HG02870 (cell line): ENCODE results near the gene STARD7.
"Not testable (repeated sequence)": the region's sequence is repeated elsewhere in the genome, so short reads cannot be mapped to it uniquely, and the experiment has no call there.

Experiments used
- ATAC-seq: cut with Tn5 transposase; IDR thresholded peaks from one replicate; pipeline ENCODE4 v1.9.1; 2021; ENCODE audit warnings: mild to moderate bottlenecking, moderate library complexity; ENCODE audit not compliant: unreplicated experiment

Gene STARD7

DNA sequence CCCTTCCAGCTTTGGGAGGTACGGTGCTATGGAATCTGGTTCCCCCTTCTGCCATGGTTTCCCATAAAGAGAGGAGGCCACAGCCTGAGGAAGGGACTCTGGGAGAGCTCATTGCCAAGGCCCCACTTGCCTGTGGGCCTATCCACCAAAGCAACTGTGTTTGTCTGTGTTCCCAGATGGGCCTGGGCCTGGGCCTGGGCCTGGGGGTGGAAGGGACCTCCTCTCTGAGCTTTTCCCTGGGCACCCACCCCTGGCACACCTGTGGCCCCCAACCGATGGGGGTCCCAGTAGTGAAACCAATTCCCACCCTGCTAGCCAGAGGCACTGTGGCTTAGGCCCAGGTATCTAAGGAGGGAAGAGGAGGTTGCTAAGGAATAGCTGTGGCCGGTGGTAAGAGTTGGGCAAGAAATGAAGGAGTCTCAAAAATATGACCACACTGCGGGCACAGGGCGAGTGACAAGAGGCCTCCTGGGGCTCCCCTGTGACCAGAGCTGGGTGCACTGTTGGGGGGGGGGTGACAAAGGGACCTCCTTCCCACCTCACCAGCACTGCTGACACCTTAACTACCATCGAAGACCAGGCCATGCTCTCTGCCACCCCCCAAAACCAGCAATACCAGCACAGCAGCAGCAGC lies 58.5 kb downstream of the STARD7 start:
- no peak for ATAC-seq

DNA sequence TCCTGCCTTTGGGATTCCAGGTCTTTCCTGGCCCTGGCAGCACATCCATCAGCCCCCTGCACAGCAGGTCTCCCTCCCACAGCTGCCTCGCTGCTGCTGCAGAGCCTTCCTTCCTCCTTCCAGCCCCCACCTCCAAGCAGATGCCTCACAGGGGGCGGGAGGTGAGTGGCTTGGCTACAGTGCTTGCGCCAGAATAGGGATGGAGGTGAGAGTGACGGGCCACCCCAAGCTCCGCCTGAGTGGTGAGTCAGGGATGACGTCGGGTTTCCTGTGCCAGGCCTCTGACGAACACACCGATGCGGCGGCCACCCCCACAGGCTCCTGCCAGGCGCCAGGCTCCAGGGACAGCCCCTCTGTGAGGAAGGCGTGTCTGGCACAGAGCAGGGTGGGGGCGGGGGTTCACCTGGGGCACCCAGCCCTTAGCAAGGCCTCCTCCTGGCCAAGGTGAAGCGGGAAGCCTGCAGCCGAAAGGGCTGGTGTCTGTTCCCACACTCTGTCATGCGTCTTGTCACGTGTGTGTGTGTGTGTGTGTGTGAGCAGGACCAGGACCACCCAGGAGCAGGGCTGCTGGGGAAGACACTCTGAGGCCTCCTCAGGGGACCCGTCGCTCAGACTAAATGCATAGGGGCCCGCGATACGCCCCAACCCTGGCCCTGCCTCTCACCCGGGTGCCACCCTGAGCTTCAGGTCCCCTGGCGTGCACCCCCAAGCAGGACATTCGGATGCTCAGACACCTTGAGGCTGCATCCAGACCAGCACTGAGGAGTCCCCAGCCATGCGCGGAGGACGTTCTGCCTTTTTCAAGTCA lies 60.0 kb downstream of the STARD7 start:
- no peak for ATAC-seq

DNA sequence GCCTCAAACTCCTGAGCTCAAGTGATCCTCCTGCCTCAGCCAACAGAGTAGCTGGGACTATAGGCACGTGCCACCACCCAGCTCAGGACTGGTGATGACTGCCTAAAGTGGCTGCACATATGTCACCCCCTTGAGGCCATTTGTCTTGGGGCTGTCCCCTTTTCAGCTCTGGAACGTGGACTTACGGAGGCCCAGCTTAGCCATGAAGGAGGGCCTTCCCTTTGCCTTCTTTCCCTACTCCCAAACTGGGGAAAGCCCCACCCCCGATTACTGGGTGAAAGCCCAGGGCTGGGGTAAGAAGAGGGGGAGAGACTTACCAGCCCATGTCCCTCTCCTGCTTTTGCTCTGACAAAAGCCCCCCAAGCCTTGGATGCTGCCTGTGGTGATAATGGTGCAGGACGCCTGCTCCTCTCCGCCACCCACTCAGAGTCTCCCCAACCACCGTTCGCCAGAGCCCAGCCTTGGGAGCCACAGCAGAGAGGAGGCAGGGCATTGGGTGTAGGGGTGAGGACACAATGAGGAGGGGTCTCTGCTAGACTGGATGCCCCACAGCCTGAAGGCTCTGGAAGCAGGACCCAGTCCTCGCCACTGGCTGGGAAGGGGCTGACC lies 60.9 kb downstream of the STARD7 start:
- no peak for ATAC-seq

DNA sequence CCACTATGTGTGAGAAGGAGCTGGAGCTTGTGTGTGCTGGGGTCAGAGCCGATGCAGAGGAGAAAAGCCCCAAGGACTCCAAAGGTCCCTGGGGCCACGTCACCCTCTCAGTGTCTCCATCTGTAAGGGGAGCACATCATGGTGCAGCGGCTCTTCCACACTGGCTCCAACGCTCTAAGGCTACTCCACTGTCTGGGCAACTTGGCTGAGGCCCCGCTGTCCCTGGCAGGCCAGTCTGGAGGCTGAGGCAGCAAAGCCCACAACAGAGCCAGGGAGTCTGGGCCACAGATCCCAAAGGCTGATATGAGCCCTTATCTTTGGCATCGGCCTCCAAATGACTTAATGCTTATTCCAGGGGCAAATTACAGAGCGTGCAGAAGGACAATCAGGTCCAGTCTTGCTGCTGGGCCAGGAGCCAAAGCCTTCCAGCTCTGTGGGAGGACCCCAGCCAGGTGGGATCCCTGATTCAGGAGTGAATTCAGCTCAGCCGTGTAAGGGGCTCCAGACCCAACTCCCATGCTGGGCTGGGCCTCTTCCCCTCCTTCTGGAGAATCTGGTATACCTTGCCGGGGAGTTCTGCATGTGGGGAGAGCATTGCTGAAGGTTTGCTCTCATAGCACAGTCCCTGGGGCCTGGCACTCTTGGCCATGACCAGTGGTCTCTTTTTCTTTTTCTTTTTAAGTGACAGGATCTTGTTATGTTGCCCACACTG lies 61.6 kb downstream of the STARD7 start:
- ATAC-seq, result no peak

DNA sequence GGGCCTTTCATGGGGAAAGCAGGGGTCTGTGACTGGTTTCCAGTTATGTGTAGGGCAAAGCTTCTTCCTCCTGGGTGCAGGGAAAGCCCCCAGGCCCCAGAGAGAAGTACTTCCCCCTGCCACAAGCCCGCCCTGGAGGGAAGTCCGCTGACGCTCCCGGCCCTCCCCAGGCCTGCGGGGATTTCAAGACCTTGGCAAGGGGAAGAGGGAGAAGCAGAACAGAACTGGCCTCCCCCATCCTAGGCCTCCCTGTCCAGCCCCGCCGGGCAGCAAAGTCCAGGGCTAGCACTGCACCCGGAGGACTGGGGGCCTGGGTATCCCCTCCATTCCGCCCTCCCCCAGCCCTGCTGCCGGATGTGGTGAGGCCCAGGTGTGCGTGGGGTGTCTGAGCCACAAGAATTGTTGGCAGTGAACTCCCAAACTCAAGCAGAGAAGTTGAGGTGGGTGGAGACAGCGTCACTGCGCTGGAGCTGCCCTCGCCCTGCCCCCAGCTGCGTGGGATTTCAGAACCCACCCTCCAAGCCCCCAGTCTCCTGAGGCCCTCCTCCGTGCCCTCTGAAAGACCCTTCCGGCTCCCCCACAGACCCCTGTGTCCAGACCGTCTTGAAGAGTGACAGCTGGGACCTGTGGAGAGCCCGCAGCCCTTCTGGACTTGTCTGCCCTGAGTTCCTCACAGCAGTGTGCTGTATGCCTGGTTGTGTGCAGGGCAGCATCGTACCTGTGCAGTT lies 62.3 kb downstream of the STARD7 start:
- peak; percentile 27 for ATAC-seq

DNA sequence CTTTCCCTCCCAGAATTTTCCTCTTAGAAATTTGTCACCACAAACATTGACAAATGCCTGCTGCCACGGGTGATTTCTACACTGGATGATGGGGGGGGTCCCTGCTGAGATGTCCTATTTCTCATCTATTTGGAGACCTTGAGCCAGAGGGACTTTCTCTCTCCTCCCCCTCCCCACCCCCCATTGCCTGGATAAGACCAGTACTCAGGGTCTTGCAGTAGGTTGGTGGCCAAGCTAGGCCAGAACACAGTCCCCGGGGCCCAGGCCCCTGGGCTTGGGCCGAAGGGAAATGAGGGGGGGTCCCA lies 62.8 kb downstream of the STARD7 start:
- ATAC-seq, result no peak

DNA sequence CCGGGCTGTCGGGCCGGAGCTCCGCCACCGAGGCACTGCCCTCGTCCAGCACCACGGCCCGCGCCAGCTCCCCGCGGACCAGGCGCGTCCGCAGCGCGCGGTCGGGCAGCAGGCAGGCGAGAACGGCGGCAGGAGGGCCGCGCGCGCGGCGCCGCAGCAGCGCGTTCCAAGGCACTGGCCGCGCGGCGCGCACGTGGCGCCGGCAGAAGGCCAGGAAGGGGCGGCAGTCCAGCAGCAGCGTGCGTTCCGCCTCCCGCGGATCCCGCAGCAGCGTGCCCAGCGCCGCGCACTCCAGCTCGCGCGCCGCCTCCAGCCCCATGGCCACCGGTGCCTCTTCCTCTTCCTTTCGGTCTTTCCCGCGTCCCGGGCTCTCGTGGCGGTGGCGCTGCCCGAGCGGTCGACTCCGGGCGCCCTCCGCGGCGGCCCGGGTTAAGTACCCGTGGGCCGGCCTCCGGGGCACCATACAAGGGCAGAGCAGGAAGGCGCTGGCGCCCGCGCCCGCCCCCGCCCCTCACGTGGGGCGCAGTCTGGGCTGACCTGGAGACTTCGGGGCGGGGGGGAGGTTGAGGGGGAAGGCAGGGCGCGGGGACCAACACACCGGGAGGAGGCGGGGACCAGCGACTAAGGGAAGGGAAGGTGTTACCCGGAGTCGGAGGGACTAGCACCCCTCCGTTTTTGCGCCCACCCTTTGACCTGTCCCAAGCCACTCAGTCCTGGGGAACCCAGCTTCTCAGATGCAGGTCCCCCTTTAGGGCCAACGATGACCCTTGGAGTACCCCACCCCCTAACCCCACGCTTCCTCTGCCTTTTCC lies 63.4 kb downstream of the STARD7 start, which contains the start of gene DUSP2:
DUSP2 (minus strand) TSS at position 405 of the 812 bp plus-strand sequence; CDS start at position 319, 86 bp downstream.
- peak; percentile 44 for ATAC-seq

DNA sequence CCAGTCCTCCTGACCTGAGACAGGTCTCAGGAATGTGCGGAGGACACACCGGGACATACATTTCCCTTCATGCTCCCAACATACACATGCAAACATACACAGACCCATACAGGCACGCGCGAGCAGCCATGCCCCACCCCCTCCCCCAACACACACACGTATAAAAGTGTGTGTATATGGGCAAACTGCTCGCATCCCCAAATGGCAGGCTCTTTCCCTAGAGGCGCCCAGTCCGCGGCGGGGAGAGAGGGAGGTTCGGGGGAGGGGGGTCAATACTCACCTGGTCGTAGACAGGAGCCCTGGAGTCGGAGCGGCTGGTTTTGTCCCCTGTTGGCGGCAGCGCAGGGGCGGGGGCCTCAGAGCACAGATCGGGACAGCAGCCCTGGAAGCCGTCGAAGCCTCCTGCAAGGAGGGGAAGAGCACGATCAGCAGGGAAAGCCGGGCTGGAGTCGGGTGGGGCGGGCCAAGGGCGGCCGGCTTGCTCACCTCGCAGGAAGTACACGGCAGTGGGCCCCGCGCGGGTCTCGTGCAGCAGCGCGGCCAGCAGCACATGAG lies 64.1 kb downstream of the STARD7 start:
- ATAC-seq, result peak; percentile 1

DNA sequence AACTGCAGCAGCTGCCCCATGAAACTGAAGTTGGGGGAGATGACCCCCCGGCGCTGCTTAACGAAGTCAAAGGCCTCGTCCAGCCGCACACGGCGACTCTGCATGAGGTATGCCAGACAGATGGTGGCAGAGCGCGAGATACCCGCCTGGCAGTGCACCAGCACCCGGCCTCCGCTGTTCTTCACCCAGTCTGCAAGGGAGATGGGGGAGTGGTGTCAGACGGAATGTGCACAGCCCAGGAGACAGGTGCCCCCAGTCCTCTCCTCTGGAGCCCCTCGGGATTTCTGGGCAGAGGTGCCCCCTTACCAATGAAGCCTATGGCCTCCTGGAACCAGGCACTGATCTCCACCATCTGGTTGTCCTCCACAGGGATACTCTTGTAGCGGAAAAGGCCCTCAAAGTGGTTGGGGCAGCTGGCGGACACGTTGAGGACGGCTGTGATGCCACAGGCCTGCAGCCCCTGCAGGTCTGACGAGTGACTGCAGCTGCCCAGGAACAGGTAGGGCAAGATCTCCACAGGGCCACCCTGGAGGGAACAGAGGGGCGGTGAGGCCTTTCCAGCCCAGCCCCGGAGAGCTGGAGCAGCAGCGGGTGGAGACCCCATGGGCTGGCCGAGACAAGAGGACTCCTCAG lies 64.7 kb downstream of the STARD7 start:
- ATAC-seq, result no peak

DNA sequence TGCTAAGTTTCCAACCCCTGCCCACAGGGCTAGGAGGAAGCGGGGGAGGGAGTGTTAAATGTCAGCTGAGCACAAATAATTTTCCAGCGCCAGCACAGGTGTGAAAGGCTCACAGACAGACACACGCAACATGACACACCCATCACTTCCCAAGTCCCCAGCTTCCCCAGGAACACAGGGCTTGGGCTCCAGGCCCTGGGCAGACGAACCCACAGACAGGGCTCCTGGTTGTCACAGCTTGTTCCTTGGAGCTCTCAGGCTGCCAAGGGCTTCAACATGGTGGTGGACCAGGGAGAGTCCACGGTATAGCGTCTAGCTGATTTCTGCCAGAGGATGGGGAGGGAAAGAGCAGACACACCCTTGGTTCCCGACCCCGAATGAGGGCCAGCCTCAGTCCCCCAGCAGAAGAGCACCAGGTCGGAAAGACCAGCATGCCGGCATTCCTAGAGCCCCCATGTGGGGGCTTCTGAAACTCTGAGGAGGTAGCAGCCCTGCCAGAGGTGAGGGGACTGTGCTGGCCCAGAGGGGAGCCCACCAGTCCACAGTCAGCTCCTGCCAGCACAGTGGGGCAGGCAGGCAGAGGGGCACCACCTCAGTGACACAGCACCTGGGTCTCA lies 65.3 kb downstream of the STARD7 start:
- no peak for ATAC-seq

DNA sequence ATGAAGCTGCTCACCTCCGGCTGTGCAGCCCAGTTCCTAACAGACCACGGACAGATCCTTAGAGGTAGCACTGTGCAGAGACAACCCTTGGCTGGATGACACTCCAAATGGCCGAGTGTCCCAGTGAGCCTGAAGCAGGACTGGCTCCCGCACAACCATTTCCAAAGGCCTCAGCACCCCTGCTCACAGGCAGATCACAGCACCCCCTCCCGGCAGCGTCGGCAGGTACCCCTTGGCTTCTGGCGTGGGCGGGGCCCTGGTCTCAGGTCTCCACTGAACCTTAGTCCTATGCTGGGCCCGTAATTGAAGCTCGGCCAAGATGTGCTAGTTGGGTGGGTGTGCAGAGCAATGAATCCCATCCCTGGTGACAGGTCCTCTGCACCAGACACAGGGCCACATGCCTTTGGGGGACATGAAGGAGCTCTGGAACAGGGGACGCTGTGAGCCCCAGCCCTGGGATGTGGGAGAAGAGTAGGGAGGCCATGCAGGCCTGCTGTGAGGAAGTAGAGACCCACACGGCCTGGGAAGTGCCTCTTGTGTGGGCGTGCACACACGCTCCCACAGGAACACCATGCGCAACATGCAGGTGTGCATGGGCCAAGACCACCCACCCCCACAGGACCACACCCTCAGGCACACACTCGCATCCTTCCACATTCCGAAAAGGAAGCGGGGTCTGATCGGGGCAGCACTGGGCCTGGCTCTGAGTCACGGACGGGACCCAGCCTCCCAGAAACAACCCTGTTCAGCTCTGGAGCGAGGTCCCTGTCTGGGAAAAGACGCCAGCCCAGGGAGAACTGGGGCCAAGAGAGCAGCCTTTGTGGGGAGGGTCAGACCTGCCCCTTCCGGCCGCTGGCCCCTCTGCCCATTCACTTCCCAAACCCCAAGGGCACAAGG lies 66.2 kb downstream of the STARD7 start:
- no peak for ATAC-seq

DNA sequence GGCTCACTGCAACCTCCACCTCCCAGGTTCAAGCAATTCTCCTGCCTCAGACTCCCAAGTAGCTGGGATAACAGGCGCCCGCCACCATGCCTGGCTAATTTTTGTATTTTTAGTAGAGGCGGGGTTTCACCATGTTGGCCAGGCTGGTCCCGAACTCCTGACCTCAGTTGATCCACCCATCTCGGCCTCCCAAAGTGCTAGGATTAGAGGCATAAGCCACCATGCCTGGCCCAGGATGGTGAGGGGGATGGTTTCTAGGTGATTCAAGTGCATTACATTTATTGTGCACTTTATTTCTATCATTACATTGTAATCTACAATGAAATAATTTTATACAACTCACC lies 67.0 kb downstream of the STARD7 start:
- not testable (repeated sequence) for ATAC-seq

DNA sequence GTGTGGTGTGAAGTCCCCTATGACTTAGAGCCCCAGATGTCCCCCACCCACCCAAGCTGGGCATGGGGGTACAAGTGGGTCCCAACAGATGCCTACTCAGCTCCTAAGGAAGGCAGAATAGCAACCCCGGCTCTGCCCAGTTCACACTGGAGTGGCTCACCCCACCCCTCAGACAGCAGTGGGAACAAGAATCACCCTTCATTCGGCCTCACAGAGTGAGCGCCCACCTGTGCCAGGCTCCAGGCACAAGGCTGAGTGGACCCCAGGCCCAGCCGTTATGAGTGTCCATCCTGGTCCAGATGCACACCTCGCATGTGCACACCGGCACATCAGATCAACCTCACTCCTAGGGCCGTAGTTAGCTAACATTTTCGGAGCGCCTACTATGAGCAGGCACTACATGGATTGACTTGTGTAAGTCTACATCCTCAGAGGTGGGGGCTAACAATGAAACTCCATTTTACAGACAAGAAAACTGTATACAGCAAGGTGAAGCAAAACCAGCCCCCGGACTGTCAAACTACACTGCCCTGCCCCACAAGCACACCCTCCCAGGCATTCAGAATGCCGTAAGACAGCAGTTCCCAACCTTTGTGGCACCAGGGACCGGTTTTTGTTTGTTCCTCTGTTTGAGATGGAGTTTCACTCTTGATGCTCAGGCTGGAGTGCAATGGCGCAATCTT lies 67.5 kb downstream of the STARD7 start:
- ATAC-seq, result no peak

DNA sequence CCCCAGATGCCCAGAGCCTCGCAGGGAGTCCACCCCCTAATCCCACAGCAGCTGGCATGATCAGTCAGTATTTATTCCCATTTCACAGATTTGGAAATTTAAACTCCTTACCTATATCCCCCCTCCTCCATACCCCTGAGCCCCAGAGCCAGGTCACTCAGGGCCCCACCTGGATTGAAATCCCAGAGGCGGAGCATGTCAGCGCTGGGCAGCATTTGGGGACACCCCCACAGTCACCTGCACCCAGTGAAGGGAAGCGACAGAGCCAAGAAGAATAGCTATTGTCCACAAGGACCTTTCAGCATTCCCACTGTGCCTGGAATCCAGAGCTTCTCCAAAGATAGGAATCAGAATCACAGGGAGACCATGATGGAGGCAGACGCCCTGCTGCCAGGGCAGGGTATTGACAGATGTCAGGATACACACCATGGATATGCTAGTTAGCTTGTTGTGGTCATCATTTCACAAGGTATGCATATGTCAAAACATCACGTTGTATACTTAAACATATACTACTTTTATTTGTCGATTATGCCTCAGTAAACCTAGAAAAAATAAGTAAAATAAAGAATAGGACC lies 69.4 kb downstream of the STARD7 start:
- ATAC-seq, result no peak

DNA sequence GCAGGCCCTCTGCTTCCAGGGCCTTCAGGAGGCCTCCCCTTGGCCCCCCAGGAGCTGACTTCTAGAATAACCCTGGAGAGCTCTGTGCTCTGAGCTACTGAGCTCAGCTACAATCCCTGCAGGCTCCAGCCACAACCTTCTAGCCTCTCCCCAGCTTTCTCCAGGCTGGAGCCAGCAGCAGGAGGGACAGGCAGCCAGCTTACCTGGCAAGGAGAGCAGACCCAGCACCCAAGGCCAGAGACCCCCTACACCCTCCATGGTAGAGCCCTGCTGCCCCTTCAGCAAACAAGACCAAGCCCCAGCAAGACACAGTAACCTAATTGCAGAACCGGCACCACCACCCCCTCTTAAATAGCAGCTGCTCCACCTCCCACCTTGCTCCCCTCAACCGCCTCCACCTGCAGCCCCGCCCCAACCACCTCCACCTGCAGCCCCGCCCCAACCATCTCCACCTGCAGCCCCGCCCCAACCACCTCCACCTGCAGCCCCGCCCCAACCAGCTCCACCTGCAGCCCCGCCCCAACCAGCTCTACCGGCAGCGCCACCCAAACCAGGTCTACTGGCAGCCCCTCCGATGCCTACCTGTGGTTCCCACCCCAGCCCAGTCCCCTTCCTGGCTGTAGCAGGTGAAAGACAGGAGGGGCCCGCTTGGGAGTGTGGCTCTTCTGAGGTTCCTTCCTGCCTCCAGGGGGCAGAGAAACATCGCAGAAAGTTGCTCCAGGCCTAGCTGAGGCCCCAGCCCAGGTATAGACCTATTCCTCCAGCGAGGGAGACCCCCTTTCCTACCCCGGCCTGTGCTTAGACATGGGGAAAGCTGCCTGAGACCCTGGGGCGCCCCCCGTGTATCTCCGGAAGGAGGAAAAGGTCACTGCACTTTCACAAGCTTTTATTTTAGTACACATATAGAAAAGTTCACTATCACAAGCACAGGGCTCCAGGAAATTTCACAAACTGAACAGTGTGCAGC lies 70.2 kb downstream of the STARD7 start, which contains the start of gene ASTL:
ASTL (minus strand) TSS at position 324 of the 967 bp plus-strand sequence; CDS start at position 258, 66 bp downstream.
- ATAC-seq, result peak; percentile 34
